Large intestine (tissue), 3 donors: Measurements from ENCODE around the gene QSOX1. TPM values are rescaled to one million over a fixed set of nuclear protein-coding genes. Genes with fewer than 3 reads are reported as not detected.
A peak's percentile ranks its signal among the peaks of the same experiment; 100 is the strongest.

ENCODE experiments used
- DNase-seq, 2 donors: peaks; one replicate each; pipeline versions ENCODE4 v3.0.0 to v3.0.0-alpha.2; 2013
- H3K27ac ChIP-seq: one replicate; pipeline ENCODE4 v1.5.1; 2013; ENCODE audit warnings: low read length
- H3K27me3 ChIP-seq: 2 replicates; pipeline ENCODE4 v1.6.1; 2013; ENCODE audit warnings: low read length; ENCODE audit not compliant: control insufficient read depth, insufficient read depth
- H3K36me3 ChIP-seq: 2 replicates; pipeline ENCODE4 v1.6.1; 2013; ENCODE audit warnings: low read length; ENCODE audit not compliant: control insufficient read depth, insufficient read depth
- H3K4me1 ChIP-seq: one replicate; pipeline ENCODE4 v1.6.1; 2013; ENCODE audit warnings: low read length; ENCODE audit not compliant: control insufficient read depth, insufficient read depth
- H3K4me3 ChIP-seq: one replicate; pipeline ENCODE4 v1.5.1; 2013; ENCODE audit warnings: low read length
- H3K9me3 ChIP-seq: one replicate; pipeline ENCODE4 v1.6.1; 2013; ENCODE audit warnings: mild to moderate bottlenecking, low read depth, low read length, moderate library complexity; ENCODE audit not compliant: control insufficient read depth
- WGBS: methylation state at CpG from one replicate; pipeline ENCODE4 v1.1.5; 2013; ENCODE audit warnings: low lambda C conversion rate; ENCODE audit not compliant: insufficient coverage; 5-methylcytosine and 5-hydroxymethylcytosine counted together
- polyA plus RNA-seq: library from polyadenylated mRNA; unstranded; fragments of 120-200 nt; gene quantifications from one replicate; pipeline ENCODE4 v1.2.1, GENCODE V29; 2013

Gene QSOX1
- polyA plus RNA-seq, 1 donor, result 43.3 TPM

- Histone ChIP-seq H3K27ac (no peak overlapping the region), H3K9me3 (peaks cover 21% of the 10 kb centered on the region), H3K36me3 (no peaks in the 10 kb centered on the region), H3K27me3 (peaks cover 97% of the 10 kb centered on the region), H3K4me1 (peaks cover 30% of the 10 kb centered on the region), H3K4me3 (no peak overlapping the region)
- no CpG with 5 or more reads among the region's 11 CpGs for WGBS
- no peak for DNase-seq
These were observed 77.9 kb downstream of the QSOX1 start for GRCh38 chr1:180232521-180233043.

GRCh38 chr1:180233191-180234011, 78.7 kb downstream of the QSOX1 start:
- DNase-seq, result no peak
- H3K9me3 ChIP-seq, result peaks cover 21% of the 10 kb centered on the region
- H3K4me3 ChIP-seq, result no peak overlapping the region
- H3K27ac ChIP-seq, result no peak overlapping the region
- no peaks in the 10 kb centered on the region for H3K36me3 ChIP-seq
- peaks cover 96% of the 10 kb centered on the region for H3K27me3 ChIP-seq
- peaks cover 30% of the 10 kb centered on the region for H3K4me1 ChIP-seq
- no CpG with 5 or more reads among the region's 71 CpGs for WGBS

- H3K9me3 ChIP-seq, result peaks cover 16% of the 10 kb centered on the region
- no peak overlapping the region for H3K27ac ChIP-seq
- WGBS, result no CpG with 5 or more reads among the region's 51 CpGs
- H3K36me3 ChIP-seq, result no peaks in the 10 kb centered on the region
- H3K4me3 ChIP-seq, result peak overlapping the region; percentile 6
- H3K4me1 ChIP-seq, result peaks cover 26% of the 10 kb centered on the region
- DNase-seq, result peak in 1 of 2 donors; percentile 62
- H3K27me3 ChIP-seq, result peaks cover 96% of the 10 kb centered on the region
These were observed 79.9 kb downstream of the QSOX1 start for GRCh38 chr1:180234369-180235076.

- Histone ChIP-seq H3K4me3 (no peak overlapping the region), H3K4me1 (peaks cover 26% of the 10 kb centered on the region), H3K36me3 (no peaks in the 10 kb centered on the region), H3K9me3 (peaks cover 16% of the 10 kb centered on the region), H3K27me3 (peaks cover 98% of the 10 kb centered on the region), H3K27ac (no peak overlapping the region)
- no peak for DNase-seq
- 0% methylated on average over 1 of the region's 30 CpGs for WGBS
These were observed 80.4 kb downstream of the QSOX1 start for GRCh38 chr1:180235077-180235501.

GRCh38 chr1:180235502-180236239, 81.0 kb downstream of the QSOX1 start:
- Histone ChIP-seq H3K9me3 (peaks cover 14% of the 10 kb centered on the region), H3K4me3 (no peak overlapping the region), H3K27me3 (peaks cover 98% of the 10 kb centered on the region), H3K27ac (no peak overlapping the region), H3K36me3 (no peaks in the 10 kb centered on the region), H3K4me1 (peaks cover 24% of the 10 kb centered on the region)
- WGBS, result 0% methylated on average over 3 of the region's 49 CpGs
- no peak for DNase-seq

GRCh38 chr1:180236698-180237509, 82.2 kb downstream of the QSOX1 start:
- Histone ChIP-seq H3K4me3 (no peak overlapping the region), H3K27me3 (peaks cover 98% of the 10 kb centered on the region), H3K9me3 (peaks cover 12% of the 10 kb centered on the region), H3K27ac (no peak overlapping the region), H3K36me3 (no peaks in the 10 kb centered on the region), H3K4me1 (peaks cover 19% of the 10 kb centered on the region)
- DNase-seq, result no peak
- WGBS, result 7% methylated on average over 3 of the region's 16 CpGs

- Histone ChIP-seq H3K4me1 (peaks cover 18% of the 10 kb centered on the region), H3K4me3 (no peak overlapping the region), H3K27ac (no peak overlapping the region), H3K27me3 (peaks cover 97% of the 10 kb centered on the region), H3K36me3 (no peaks in the 10 kb centered on the region), H3K9me3 (peaks cover 12% of the 10 kb centered on the region)
- 16% methylated on average over 6 of the region's 7 CpGs for WGBS
- DNase-seq, result no peak
These were observed 83.3 kb downstream of the QSOX1 start for GRCh38 chr1:180237869-180238476.

- no peaks in the 10 kb centered on the region for H3K36me3 ChIP-seq
- 50% methylated on average over 1 of the region's 7 CpGs for WGBS
- H3K27ac ChIP-seq, result no peak overlapping the region
- no peak for DNase-seq
- H3K9me3 ChIP-seq, result peaks cover 6% of the 10 kb centered on the region
- peaks cover 14% of the 10 kb centered on the region for H3K4me1 ChIP-seq
- peaks cover 96% of the 10 kb centered on the region for H3K27me3 ChIP-seq
- no peak overlapping the region for H3K4me3 ChIP-seq
These were observed 84.0 kb downstream of the QSOX1 start for GRCh38 chr1:180238675-180239074.
